NCI-H187 treated with DMSO at 0.1 percent for 48 hours (cell line): ENCODE measurements around the gene E2F7.

Experiments used
- DNase-seq: peaks from one replicate; lab custom pipeline; 2025; lab: John Stamatoyannopoulos, UW

E2F7 gene

GRCh38 chr12:77016606-77017005 lies 48.8 kb downstream of the E2F7 start:
- no peak for DNase-seq

DNA sequence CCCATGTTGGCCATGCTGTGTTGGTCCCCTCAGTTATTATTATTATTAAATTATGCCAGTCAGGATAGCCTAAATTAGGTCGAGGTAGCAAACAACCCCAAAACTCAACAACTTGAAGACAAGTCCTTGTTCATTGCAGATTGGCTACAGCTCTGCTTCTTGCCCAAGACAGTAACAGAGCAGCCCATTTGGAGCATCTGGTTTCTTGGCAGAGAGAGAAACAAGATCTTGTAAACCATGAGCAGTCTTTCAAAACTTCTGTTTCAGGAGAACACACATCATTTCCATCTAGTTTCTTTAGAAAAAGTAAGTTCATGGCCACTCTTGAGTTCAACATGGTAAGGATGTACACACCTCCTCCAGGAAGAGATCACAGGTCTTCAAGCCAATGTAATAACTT lies 52.3 kb downstream of the E2F7 start:
- DNase-seq = no peak

DNA sequence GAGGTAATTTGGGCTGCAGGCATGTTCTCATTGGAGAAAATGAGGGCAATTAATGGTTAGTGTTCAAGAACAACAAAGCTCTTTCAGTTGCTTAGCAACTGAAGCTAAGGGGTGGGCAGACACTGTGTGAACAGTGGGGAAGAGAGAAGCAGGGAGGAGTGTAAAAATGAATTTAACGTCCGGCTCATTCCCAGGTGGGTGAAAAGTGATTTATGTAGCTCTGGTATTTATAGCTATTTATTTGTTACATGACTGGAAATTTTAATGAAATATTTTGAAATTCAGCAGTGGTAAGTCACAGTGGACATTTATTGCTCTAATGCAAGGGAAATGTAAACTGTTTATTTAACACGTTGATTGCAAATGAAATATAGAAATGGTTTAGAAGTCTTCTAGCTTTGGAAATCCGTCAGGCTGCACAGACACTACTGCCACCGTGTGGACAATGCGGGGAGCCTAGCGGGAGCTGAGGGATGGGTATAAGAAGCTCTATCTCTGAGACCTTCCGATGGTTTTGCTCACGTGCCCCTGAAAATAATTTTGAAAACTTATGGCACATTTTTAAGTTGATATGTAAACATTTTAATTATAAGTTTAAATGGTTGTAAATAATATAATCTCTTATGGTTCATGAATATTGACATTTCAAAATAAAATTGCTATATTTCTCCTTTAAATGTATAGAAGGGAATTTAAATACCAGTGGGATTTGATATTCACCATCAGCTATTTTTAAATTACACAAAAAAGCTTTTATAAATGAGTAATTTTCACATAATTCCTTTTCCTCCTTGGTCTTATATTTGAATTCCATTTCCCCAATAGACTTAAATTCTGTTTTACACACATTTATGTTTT lies 54.4 kb downstream of the E2F7 start:
- peak; percentile 51 for DNase-seq

- no peak for DNase-seq
Observed at GRCh38 chr12:77007476-77007875, 57.9 kb downstream of the E2F7 start.

DNA sequence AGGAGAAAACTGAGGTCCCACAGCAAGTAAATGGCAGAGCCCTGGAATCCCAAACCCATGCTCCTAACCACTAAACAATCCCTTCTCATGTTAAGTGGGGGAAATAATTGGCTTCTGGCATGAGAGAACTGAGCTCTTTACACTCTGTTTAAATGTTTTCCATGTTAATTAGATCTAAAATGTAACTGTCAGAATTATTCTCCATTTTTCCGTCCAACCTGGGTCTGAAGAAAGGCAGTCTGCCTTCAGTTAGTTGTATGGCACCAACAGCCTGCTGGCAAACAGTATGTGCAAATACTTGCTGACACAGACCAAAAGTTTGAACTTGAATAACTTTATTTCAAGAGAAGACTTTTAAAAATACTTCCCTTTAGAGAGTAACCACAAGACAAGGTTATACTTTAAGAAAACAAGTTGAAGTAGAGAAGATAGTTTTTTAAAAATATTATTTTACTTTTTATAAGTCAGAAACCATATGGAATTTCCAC lies 59.7 kb downstream of the E2F7 start:
- no peak for DNase-seq

DNA sequence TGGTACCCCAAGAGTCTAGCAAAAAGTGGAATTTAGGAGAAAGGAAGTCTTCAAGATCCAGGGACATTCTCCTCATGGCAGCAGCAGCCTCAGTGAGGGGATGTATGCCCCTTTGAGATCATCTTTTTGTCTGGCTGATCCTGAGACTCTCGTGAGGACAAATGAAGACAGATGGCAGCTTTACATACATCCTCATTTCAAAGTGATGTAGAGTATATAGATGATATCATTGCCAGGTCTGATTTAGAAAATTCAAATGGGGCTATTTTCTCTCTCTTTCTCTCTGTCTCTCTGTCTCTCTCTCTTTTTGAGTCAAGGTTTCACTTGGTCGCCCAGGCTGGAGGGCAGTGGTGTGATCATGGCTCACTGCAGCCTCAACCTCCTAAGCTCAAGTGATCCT lies 61.5 kb downstream of the E2F7 start:
- DNase-seq = no peak

DNA sequence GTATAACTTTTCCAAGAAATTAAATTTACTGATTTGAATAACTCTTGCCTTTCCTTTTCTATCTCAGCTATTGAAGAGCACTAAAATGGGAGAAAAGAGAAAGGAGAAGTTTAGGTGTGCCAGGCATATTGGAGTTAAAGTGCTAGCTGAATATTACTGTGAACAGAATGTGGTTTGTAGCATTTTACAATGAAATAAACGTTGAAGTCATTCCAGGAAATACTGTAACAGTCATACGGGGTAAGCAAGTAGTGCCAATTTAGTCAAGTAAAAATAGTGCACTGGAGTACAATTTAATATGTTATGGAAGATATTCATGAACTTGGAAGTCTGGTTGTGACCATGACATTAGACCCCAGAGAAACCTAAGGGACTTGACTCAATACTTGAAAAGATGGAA lies 62.1 kb downstream of the E2F7 start:
- no peak for DNase-seq

GRCh38 chr12:77002382-77002781 lies 63.0 kb downstream of the E2F7 start:
- DNase-seq = no peak

DNA sequence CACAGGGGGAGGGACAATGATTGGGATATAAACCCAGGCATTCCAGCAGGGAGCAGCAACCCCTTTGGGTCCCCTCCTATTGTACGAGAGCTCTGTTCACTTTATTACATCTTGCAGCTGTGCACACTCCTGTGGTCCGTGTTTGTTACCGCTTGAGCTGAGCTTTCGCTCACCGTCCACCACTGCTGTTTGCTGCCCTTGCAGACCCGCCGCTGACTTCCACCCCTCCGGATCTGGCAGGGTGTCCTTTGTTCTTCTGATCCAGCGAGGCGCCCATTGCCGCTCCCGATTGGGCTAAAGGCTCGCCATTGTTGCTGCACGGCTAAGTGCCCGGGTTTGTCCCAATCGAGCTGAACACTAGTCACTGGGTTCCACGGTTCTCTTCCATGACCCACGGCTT lies 64.1 kb downstream of the E2F7 start:
- no peak for DNase-seq

DNA sequence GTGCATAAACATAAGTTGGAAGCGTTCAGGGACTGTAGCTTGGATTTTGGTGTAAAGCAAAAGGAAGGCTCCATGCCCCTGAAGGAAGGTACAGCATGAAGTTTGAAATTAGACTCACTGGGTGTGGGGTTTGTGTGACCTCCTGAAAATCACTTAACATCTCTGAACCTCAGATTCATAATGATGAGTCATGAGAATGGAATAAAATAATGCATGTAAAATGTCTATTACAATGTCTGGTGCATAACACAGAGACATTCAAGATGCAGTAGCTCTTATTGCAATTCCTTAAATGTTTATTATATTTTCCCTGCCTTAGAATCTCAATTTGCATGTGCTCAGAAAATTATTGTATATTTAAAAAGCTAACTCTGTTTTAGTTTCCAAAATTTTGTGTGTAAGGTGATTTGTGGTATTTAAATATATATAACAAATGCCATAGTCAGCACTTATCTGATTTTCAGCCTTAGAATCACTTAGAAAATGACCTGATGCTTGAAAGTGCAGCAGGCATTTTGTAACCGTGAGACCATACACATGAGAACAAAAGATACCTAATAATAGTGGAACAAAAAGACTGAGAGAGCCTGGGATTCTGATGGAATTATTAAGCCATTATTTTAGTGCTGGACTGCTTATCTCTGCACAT lies 66.3 kb downstream of the E2F7 start:
- no peak for DNase-seq

GRCh38 chr12:76998386-76998785 lies 67.0 kb downstream of the E2F7 start:
- DNase-seq = no peak

- no peak for DNase-seq
Observed at GRCh38 chr12:76997011-76997780, 68.2 kb downstream of the E2F7 start.

- no peak for DNase-seq
Observed at GRCh38 chr12:76990716-76991115, 74.7 kb downstream of the E2F7 start.

DNA sequence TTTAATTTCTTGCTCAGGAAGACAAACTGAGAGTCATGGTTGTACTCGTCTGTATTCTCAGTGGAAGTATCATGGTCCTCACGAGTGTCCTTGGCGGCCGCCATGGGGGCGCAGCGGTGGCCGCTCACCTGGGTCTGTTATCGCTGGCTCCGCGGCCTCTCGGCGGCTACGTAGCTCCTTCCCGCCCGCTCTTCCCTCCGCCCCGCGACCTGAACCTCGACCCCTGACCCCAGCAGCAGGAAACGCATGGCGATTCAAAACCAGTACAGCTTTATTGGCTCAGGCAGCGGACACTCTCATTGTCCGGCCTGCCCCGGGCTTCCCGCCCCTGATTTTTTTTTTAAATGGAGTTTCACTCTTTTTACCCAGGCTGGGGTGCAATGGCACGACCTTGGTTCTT lies 80.8 kb downstream of the E2F7 start:
- DNase-seq = no peak

DNA sequence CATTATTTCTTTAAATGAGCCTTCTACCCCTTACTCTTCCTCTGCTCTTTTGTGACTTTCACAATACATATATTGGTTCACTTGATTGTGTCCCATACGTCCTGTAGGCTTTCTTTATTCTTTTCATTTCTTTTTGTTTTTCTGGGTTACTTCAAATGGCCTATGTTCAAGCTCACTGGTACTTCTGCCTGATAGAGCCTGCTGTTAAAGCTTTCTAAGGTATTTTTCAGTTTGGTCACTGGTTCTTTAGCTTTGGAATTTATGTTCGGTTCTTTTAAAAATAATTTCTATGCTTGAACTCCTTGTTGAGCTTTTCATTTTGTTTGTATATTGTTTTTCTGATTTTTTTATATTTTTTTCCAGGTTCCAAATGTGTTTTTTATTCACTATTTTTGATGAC lies 81.9 kb downstream of the E2F7 start:
- DNase-seq = no peak

GRCh38 chr12:76980196-76980595 lies 85.2 kb downstream of the E2F7 start:
- no peak for DNase-seq

DNA sequence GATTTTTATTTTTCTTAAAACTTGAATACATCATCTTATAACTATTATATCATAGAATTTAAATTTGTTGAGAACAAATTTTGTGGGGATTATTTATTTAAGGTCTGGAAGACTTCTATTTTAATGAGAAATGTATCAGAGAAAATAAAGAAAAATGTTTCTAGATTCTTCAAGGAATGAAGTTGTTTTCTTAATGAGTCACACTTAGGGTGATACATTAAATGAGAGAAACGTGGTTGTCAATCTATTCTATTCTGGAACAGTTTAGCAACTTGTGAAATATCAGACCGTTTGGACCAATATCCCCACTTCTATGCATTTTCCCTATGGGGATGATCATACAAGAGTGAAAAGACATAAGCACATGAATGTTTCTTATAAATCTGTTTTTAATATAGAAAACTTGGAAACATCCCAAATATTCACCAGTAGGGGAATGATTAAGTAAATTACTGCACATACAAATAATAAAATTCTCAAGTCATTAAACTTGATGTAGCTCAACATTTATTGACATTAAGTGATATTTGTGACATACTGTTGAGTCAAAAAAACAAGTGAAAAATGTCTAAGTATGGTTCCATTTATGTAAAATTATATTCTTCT lies 88.5 kb downstream of the E2F7 start:
- DNase-seq = no peak
